Forelimb muscle (tissue), 1 donor: ENCODE measurements around the gene CDK9. TPM values are rescaled to one million over a fixed set of nuclear protein-coding genes. Genes with fewer than 3 reads are reported as not detected.
"Not testable (repeated sequence)": the region's sequence is repeated elsewhere in the genome, so short reads cannot be mapped to it uniquely, and the experiment has no call there.

Experiments
- DNase-seq: peaks from one replicate; pipeline ENCODE4 v3.0.0-alpha.2; 2013; ENCODE audit warnings: low read depth
- polyA plus RNA-seq: library from polyadenylated mRNA; unstranded; fragments of 120-200 nt; gene quantifications from one replicate; pipeline ENCODE4 v1.2.1, GENCODE V29; 2013; ENCODE audit not compliant: insufficient read length

CDK9 gene
- polyA plus RNA-seq, 1 donor, result 48.2 TPM

- DNase-seq, result no peak
These were observed 36.3 kb downstream of the CDK9 start for GRCh38 chr9:127822108-127822507.

GRCh38 chr9:127825319-127826051, 39.7 kb downstream of the CDK9 start:
- no peak for DNase-seq

GRCh38 chr9:127826253-127826913, 40.5 kb downstream of the CDK9 start:
- no peak for DNase-seq

GRCh38 chr9:127828262-127829031, 42.6 kb downstream of the CDK9 start:
- no peak for DNase-seq

- no peak for DNase-seq
These were observed 43.5 kb downstream of the CDK9 start for GRCh38 chr9:127829205-127829906.

GRCh38 chr9:127832248-127832647, 46.4 kb downstream of the CDK9 start:
- DNase-seq, result no peak

- DNase-seq, result no peak
These were observed 47.7 kb downstream of the CDK9 start for GRCh38 chr9:127833555-127833954.

GRCh38 chr9:127835991-127836516, 50.2 kb downstream of the CDK9 start:
- no peak for DNase-seq

- DNase-seq, result not testable (repeated sequence)
These were observed 50.7 kb downstream of the CDK9 start for GRCh38 chr9:127836561-127836960.

GRCh38 chr9:127837346-127837745, 51.5 kb downstream of the CDK9 start:
- DNase-seq, result no peak

- no peak for DNase-seq
These were observed 52.7 kb downstream of the CDK9 start for GRCh38 chr9:127838375-127839078.

Other genes with a start within 250 kb of the CDK9 start
- gene STXBP1, start 173.8 kb upstream of the CDK9 start, polyA plus RNA-seq, result 13.7 TPM
- 1.4 TPM for gene CFAP157, start 79.0 kb upstream of the CDK9 start, polyA plus RNA-seq
- gene PTRH1, start 70.4 kb upstream of the CDK9 start, polyA plus RNA-seq, result 6.4 TPM
- gene TTC16, start 70.0 kb upstream of the CDK9 start, polyA plus RNA-seq, result 0.03 TPM
- gene TOR2A, start 50.7 kb upstream of the CDK9 start, polyA plus RNA-seq, result 8.1 TPM
- gene SH2D3C, start 7.4 kb upstream of the CDK9 start, polyA plus RNA-seq, result 16.5 TPM
- 39.5 TPM for gene FPGS, start 16.8 kb downstream of the CDK9 start, polyA plus RNA-seq
- 43.4 TPM for gene ENG, start 68.6 kb downstream of the CDK9 start, polyA plus RNA-seq
- 1,272 TPM for gene AK1, start 91.6 kb downstream of the CDK9 start, polyA plus RNA-seq
- gene ST6GALNAC6, start 113.6 kb downstream of the CDK9 start, polyA plus RNA-seq, result 53.3 TPM
- gene ST6GALNAC4, start 131.0 kb downstream of the CDK9 start, polyA plus RNA-seq, result 48.9 TPM
- gene PIP5KL1, start 144.7 kb downstream of the CDK9 start, polyA plus RNA-seq, result 5.3 TPM
- gene DPM2, start 151.8 kb downstream of the CDK9 start, polyA plus RNA-seq, result 19.8 TPM
- gene EEIG1, start 195.0 kb downstream of the CDK9 start, polyA plus RNA-seq, result 19.2 TPM